GM19023 (cell line): ENCODE data around the gene METTL21C.

Experiments used
- ATAC-seq: cut with Tn5 transposase; IDR thresholded peaks from one replicate; pipeline ENCODE4 v1.9.1; 2021; ENCODE audit warnings: mild to moderate bottlenecking, moderate library complexity; ENCODE audit not compliant: unreplicated experiment

The METTL21C gene

DNA sequence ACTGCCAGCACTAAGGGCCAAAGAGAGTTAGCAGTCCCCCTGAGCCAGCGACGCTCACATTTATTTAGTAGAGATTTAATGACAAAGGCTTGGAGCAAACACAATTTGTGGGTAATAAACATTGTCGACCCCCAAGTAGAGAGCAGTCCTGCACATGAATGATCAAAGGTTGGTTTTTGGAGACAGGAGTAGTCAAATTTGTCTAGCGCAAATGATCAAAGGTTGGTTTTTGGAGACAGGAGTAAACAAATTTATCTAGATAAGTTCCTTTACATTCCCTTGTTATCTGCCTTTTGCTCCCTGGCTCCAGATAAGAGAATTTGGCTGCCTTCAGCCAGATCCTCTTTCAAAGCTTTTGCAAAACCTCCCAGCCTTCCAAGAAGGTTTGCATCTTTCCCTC lies 26.9 kb downstream of the METTL21C start:
- ATAC-seq: no peak

- no peak for ATAC-seq
Measured at GRCh38 chr13:102667023-102667422, 27.8 kb downstream of the METTL21C start.

DNA sequence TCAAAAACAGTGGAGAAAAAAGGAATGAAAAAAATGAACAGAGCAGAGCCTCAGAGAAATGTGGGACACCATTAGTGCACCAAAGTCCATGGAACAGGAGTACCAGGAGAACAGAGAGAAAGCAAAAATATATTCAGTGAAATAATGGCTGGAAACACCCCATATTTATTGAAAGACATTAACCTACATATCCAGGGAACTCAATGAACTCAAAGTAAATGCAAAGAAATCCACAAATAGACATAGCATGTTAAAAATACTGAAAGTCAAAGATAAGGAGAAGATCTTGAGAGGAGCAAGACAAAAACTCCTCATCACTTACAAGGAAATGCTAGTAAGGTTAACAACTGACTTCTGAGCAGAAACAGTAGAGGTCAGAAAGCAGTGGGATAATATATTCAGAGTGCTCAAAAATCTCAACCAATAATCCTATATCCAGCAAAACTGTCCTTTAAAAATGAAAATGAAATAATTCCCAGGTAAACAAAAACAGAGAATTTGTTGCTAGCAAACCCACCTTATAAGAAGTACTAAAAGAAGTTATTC lies 35.6 kb downstream of the METTL21C start:
- no peak for ATAC-seq

- no peak for ATAC-seq
Measured at GRCh38 chr13:102658660-102659059, 36.2 kb downstream of the METTL21C start.

DNA sequence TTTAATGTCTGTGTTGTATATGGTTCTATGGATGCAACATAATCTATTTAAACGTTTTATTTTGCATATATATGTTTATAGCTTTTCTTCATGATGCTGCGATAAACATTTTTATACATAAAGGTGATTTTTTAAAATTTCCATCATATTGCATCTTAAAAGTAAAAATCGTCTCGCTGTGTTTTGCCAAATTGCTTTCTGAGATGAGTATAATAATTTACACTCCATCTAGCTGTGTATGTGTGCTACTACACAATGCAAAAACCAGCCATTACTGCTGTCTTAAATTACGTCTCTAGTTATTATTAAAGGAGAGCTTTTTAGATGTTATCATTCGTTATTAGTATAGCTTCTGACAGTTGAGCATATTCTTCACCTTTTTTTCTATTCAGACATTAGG lies 37.2 kb downstream of the METTL21C start:
- ATAC-seq: no peak

DNA sequence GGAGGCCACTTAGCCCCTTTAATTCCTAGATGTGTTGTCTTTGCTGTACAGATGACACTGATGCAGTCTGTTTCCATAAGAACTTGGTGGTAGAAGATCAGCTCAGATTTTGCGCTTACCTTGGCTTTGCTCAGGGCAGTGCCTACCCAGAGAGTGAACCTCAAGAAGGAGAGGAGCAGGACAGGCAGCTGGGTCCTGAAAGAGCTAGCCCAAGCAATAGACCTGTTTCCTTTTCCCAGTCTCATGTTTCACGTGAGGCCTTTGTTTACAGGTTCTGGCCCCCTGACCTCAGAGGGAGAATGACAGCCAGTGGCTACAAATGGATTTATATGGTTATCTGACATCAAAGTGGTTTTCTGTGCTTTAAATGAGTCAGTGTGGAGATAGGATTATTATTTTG lies 40.1 kb downstream of the METTL21C start:
- no peak for ATAC-seq

GRCh38 chr13:102651892-102652291 lies 43.0 kb downstream of the METTL21C start:
- ATAC-seq: no peak

DNA sequence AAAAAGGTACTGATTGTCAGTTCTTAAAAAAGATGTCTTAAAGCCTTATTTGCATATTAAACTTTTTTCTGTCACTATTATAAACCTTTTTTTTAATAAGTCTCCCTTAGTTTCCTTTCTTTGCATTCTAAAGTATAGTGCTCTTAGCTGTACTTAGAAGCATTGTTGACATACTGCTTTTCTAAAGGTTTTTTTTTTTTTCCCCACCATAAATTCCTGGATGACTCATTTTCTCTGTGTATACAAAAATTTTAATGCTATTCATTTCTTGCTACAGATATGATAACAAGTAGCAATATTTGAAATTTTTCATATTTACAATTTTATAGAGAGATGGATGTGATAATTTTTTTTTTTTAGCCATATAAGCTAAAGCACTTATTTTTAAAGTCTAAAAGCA lies 43.5 kb downstream of the METTL21C start:
- ATAC-seq: no peak

DNA sequence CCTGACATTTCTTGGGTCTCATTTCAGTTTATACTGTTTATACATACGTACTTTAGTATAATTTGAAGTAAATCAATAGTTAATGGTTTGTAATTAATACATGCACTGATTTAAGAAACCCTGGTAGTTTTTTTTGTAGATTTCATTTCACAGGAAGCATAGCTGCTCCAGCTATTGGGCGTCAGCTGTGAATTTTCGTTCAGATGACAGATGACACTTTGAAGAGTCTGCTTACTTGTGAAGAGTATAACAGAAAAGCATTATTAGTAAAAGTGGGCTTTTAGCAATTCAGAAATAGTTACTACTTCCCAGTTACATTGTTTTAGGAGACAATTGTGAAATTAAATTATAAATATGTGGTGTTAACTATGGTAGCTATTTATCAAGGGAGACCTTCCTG lies 44.4 kb downstream of the METTL21C start:
- ATAC-seq: no peak

DNA sequence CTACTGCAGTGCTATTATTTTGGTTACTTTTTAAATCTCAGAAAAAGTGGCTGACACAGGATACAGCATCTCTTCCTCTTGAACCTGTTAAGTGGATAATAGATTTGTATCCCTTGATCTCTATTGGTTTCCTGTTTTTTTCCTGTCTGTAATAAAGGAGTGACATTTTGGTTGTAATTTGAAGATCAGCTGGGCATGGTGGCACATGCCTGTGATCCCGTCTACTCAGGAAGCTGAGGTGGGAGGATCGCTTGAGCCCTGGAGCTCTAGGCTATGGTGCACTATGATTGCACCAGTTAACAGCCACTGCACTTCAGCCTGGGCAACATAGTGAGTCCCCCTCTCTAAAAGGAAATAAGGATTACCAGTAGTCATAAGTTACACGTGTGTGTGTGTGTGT lies 46.8 kb downstream of the METTL21C start:
- ATAC-seq: no peak

DNA sequence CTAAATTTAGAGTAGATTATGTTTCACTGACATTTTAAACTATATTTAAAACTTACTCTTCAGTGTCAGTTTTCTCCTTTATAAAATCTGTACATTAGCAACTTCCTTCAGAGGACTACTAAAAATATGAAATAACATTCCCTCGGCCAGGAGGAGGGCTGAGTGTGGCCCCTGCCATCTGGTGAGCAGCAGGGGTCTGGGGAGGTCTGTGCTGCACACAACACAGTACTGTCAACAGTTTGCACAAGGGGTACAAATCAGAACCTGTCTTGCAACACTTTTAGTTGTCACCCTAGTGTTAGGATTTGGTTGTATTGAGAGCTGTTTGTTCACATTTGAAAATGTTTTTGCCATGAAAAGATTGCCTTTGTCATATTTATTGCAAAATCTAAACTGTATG lies 49.1 kb downstream of the METTL21C start:
- ATAC-seq: no peak

DNA sequence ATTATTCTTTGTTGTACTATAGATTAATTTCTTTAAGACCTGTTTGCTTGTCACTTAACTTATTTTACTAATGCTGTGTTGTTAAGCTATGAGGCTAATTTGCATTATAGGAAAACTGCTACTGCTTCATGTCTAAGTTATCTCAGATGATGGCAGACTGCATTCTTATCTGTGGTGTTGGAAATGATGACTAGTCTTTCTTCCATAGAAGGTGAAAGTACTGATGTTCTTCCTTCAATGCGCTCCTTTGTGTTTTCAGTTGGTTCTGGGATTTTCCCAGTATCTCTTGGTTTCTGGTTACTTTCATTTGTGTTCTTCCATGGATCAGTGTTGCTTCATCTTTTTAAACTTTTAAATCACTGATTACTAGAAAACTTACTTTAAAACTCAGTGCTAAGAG lies 51.2 kb downstream of the METTL21C start:
- ATAC-seq: no peak

GRCh38 chr13:102642475-102642874 lies 52.4 kb downstream of the METTL21C start:
- ATAC-seq: no peak

DNA sequence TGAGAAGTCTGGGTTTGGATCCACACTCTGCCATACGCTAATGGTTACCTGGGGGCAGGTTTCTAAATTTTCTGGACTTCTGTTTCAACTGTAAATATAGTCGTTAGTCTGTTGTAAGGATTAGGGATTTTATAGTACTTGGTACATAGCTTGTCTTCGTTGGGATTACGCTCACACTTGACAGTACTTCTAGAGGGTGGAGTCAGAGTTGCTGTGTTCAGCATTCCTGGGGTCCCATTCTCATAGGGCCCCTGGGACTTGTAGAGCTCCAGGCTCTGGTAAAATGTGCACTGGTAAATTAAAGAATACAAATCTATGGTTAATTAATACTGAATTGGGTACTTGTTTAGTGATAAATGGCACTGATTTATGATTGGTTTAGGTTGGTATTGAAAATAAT lies 52.8 kb downstream of the METTL21C start:
- no peak for ATAC-seq

DNA sequence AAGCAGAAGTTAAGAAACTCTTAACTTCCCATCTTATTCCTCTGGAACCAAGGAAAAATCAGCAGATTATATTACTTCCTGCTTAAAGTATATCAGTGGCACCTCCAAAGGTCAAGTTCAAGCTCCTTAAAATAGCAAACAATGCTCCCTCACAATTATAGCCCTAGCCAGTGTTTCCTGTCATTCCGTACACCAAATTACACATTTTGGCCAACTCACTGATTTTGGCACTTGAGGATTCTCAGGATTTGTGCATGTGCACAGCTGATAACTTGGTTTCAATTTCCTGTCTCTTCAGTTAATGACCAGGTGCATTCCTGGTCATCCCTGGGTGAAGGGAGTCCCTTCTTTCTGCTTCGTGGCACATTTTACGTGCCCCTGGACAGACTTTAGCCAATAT lies 56.1 kb downstream of the METTL21C start:
- ATAC-seq: no peak
